MM.1S (cell line): ENCODE data around the gene SLC9B1.
A peak's percentile ranks its signal among the peaks of the same experiment; 100 is the strongest.
"Not testable (repeated sequence)": the region's sequence is repeated elsewhere in the genome, so short reads cannot be mapped to it uniquely, and the experiment has no call there.

Experiments used
- DNase-seq: peaks from one replicate; pipeline ENCODE4 v3.0.0-alpha.2; 2015
- H2AFZ ChIP-seq: fragments of 300-600 bp; sonication (generic); 2 replicates; pipeline ENCODE4 v1.6.0; 2016; ENCODE audit warnings: antibody characterized with exemption, low read length
- H3F3A ChIP-seq: fragments of 300-600 bp; sonication (generic); 2 replicates; pipeline ENCODE4 v1.6.1; 2016; ENCODE audit warnings: mild to moderate bottlenecking, antibody characterized with exemption, low read length, moderate library complexity, mixed read lengths; ENCODE audit not compliant: insufficient read depth
- H3K27ac ChIP-seq: fragments of 300-600 bp; sonication (generic); 2 replicates; pipeline ENCODE4 v1.5.1; 2016; ENCODE audit warnings: mild to moderate bottlenecking, low read length
- H3K27me3 ChIP-seq: fragments of 300-600 bp; sonication (generic); replicated peaks from 2 replicates; pipeline ENCODE4 v1.6.0; 2016; ENCODE audit warnings: low read length; ENCODE audit not compliant: insufficient read depth
- H3K36me3 ChIP-seq: fragments of 300-600 bp; sonication (generic); replicated peaks from 2 replicates; pipeline ENCODE4 v1.6.1; 2016; ENCODE audit warnings: mild to moderate bottlenecking, low read length, mixed read lengths; ENCODE audit not compliant: insufficient read depth
- H3K4me1 ChIP-seq: fragments of 300-600 bp; sonication (generic); 2 replicates; pipeline ENCODE4 v1.6.1; 2016; ENCODE audit warnings: low read length, mixed read lengths
- H3K4me2 ChIP-seq: fragments of 300-600 bp; sonication (generic); 2 replicates; pipeline ENCODE4 v1.6.0; 2016; ENCODE audit warnings: low read depth, low read length
- H3K4me3 ChIP-seq: fragments of 300-600 bp; sonication (generic); 2 replicates; pipeline ENCODE4 v1.5.1; 2016; ENCODE audit warnings: low read length, mixed read lengths
- H3K79me2 ChIP-seq: fragments of 300-600 bp; sonication (generic); 2 replicates; pipeline ENCODE4 v1.6.1; 2016; ENCODE audit warnings: mixed run types, low read length, mixed read lengths
- H3K9ac ChIP-seq: fragments of 300-600 bp; sonication (generic); 2 replicates; pipeline ENCODE4 v1.6.1; 2016; ENCODE audit warnings: low read length, mixed read lengths
- H3K9me2 ChIP-seq: fragments of 300-600 bp; sonication (generic); replicated peaks from 2 replicates; pipeline ENCODE4 v1.6.1; 2016; ENCODE audit warnings: mild to moderate bottlenecking, low read length, mixed read lengths; ENCODE audit not compliant: insufficient read depth
- H3K9me3 ChIP-seq: fragments of 300-600 bp; sonication (generic); replicated peaks from 2 replicates; pipeline ENCODE4 v1.6.1; 2016; ENCODE audit warnings: mild to moderate bottlenecking, low read length, mixed read lengths; ENCODE audit not compliant: insufficient read depth
- H4K20me1 ChIP-seq: fragments of 300-600 bp; sonication (generic); 2 replicates; pipeline ENCODE4 v1.6.1; 2016; ENCODE audit warnings: mild to moderate bottlenecking, low read length, moderate library complexity, mixed read lengths; ENCODE audit not compliant: insufficient read depth
- CTCF ChIP-seq: fragments of 300-600 bp; sonication (generic); IDR thresholded peaks from 2 replicates; pipeline ENCODE4 v1.5.1; 2016; ENCODE audit warnings: antibody characterized with exemption, low read length, mixed read lengths
- EZH2 ChIP-seq: fragments of 300-600 bp; sonication (generic); optimal IDR thresholded peaks from 2 replicates; pipeline ENCODE3; 2017; ENCODE audit warnings: low read depth, mild to moderate bottlenecking, antibody characterized with exemption, low read length, mixed read lengths
- EZH2phosphoT487 ChIP-seq: fragments of 300-600 bp; sonication (generic); IDR thresholded peaks from 2 replicates; pipeline ENCODE4 v1.6.1; 2018; ENCODE audit warnings: antibody characterized with exemption, low read length

The SLC9B1 gene

GRCh38 chr4:102867278-102868152 is 152.0 kb downstream of the SLC9B1 start:
- no peaks in the 10 kb centered on the region for H3K36me3 ChIP-seq
- TF ChIP-seq CTCF (no peak), EZH2phosphoT487 (no peak), EZH2 (no peak)
- H4K20me1 ChIP-seq: no peaks in the 10 kb centered on the region
- H3K9me2 ChIP-seq: no peaks in the 10 kb centered on the region
- peak overlapping the region; percentile 71 for H3K4me2 ChIP-seq
- H3F3A ChIP-seq: peaks cover 25% of the 10 kb centered on the region
- peak overlapping the region; percentile 65 for H3K4me3 ChIP-seq
- H3K79me2 ChIP-seq: peaks cover 71% of the 10 kb centered on the region
- peaks cover 20% of the 10 kb centered on the region; the same call in 1 of the 2 replicates for H3K4me1 ChIP-seq
- H3K27me3 ChIP-seq: no peaks in the 10 kb centered on the region
- H3K27ac ChIP-seq: peak overlapping the region; percentile 97; the same call in 1 of the 2 replicates
- H2AFZ ChIP-seq: 0 out of 2 replicates have a peak overlapping the region, but pooled peaks have one; percentile 60
- no peaks in the 10 kb centered on the region for H3K9me3 ChIP-seq
- H3K9ac ChIP-seq: peak overlapping the region; percentile 88; the same call in 1 of the 2 replicates
- peak; percentile 32 for DNase-seq

GRCh38 chr4:102865327-102865726 is 154.2 kb downstream of the SLC9B1 start:
- H3K4me3 ChIP-seq, H2AFZ ChIP-seq, DNase-seq, H3K27me3 ChIP-seq, H3K9me3 ChIP-seq, H4K20me1 ChIP-seq, H3K4me2 ChIP-seq, H3K9ac ChIP-seq, H3K36me3 ChIP-seq, H3K27ac ChIP-seq, H3K4me1 ChIP-seq, H3K9me2 ChIP-seq: not testable (repeated sequence)
- Histone ChIP-seq H3F3A (peaks cover 21% of the 10 kb centered on the region), H3K79me2 (peaks cover 50% of the 10 kb centered on the region)

DNA sequence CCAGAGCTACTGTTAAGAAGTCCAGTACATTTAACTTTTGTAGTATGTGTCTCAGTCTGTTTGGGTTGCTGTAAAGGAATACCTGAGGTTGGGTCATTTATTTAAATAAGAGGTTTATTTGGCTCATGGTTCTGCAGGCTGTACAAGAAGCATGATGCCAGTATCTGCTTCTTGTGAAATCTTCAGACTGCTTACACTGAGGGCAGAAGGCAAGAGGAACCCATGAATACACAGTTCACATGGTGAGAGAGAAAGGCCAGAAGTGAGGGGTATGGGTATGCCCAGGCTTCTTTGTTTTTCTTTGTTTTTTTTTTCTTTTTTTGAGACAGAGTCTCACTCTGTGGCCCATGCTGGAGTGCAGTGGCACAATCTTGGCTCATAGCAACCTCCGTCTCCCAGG is 156.8 kb downstream of the SLC9B1 start:
- Histone ChIP-seq H3K36me3 (no peaks in the 10 kb centered on the region), H4K20me1 (no peaks in the 10 kb centered on the region), H3K9me2 (no peaks in the 10 kb centered on the region), H3K4me2 (no peak overlapping the region), H3K9ac (no peak overlapping the region), H3K9me3 (no peaks in the 10 kb centered on the region), H3K27me3 (no peaks in the 10 kb centered on the region), H3K79me2 (peaks cover 36% of the 10 kb centered on the region), H2AFZ (no peak overlapping the region), H3F3A (peaks cover 3% of the 10 kb centered on the region; the same call in 1 of the 2 replicates), H3K4me3 (no peak overlapping the region), H3K4me1 (peaks cover 7% of the 10 kb centered on the region; the same call in 1 of the 2 replicates), H3K27ac (no peak overlapping the region)
- DNase-seq: no peak
- TF ChIP-seq EZH2: no peak
- no peak for TF ChIP-seq EZH2phosphoT487
- TF ChIP-seq CTCF: no peak

GRCh38 chr4:102862016-102862415 is 157.5 kb downstream of the SLC9B1 start:
- no peak overlapping the region for H3K27ac ChIP-seq
- no peak for DNase-seq
- H3K9ac ChIP-seq: no peak overlapping the region
- no peak overlapping the region for H3K4me3 ChIP-seq
- H3K79me2 ChIP-seq: peaks cover 29% of the 10 kb centered on the region
- H3K9me2 ChIP-seq: no peaks in the 10 kb centered on the region
- H3K4me2 ChIP-seq: no peak overlapping the region
- TF ChIP-seq EZH2phosphoT487 (no peak), CTCF (no peak), EZH2 (no peak)
- no peaks in the 10 kb centered on the region for H3K9me3 ChIP-seq
- H3K36me3 ChIP-seq: no peaks in the 10 kb centered on the region
- peaks cover under 1% of the 10 kb centered on the region; the same call in 1 of the 2 replicates for H3K4me1 ChIP-seq
- H3F3A ChIP-seq: no peaks in the 10 kb centered on the region
- H4K20me1 ChIP-seq: no peaks in the 10 kb centered on the region
- no peaks in the 10 kb centered on the region for H3K27me3 ChIP-seq
- H2AFZ ChIP-seq: no peak overlapping the region
